Activated CD4-positive, alpha-beta memory T cell treated with anti-CD3 and anti-CD28 coated beads, Interleukin-2, amount 10 ng/mL, durations not matched to agents 7 days and 5 days (primary cell): ENCODE measurements around the gene KLF16. TPM values are rescaled to one million over a fixed set of nuclear protein-coding genes. Genes with fewer than 3 reads are reported as not detected.
A peak's percentile ranks its signal among the peaks of the same experiment; 100 is the strongest.
"Not testable (repeated sequence)": the region's sequence is repeated elsewhere in the genome, so short reads cannot be mapped to it uniquely, and the experiment has no call there.

Experiments
- CTCF ChIA-PET: fragments of 350-600 bp; sonication (Branson Sonifier 250); formaldehyde crosslinking; loops from one replicate; lab custom pipeline; 2021; ENCODE audit warnings: antibody characterized with exemption, inconsistent platforms; lab: Charles Lee
- POLR2A ChIA-PET: fragments of 350-600 bp; sonication (Branson Sonifier 250); formaldehyde crosslinking; loops from one replicate; lab custom pipeline; 2021; ENCODE audit warnings: antibody characterized with exemption; lab: Charles Lee
- DNase-seq: peaks from one replicate; pipeline ENCODE4 v3.0.0-alpha.2; 2020
- H3K27ac Mint-ChIP-seq: one replicate; pipeline ENCODE4 v1.8.0; 2021; ENCODE audit warnings: mild to moderate bottlenecking, mixed read lengths
- H3K27me3 Mint-ChIP-seq: one replicate; pipeline ENCODE4 v1.8.0; 2021; ENCODE audit warnings: mixed read lengths
- H3K36me3 Mint-ChIP-seq: one replicate; pipeline ENCODE4 v1.8.0; 2021; ENCODE audit warnings: low read depth, mixed read lengths
- H3K4me1 Mint-ChIP-seq: one replicate; pipeline ENCODE4 v1.8.0; 2021; ENCODE audit warnings: mixed read lengths
- H3K4me3 Mint-ChIP-seq: one replicate; pipeline ENCODE4 v1.8.0; 2021; ENCODE audit warnings: mild to moderate bottlenecking, mixed read lengths
- H3K9me3 Mint-ChIP-seq: one replicate; pipeline ENCODE4 v1.8.0; 2021; ENCODE audit warnings: mixed read lengths
- total RNA-seq, 2 experiments: library from RNA; stranded (reverse); gene quantifications; one replicate each; pipeline ENCODE4 v1.2.3, GENCODE V29; 2021

Gene KLF16
- total RNA-seq, 2 experiments from 2014 or later: 24.6 to 25.7 TPM

DNA sequence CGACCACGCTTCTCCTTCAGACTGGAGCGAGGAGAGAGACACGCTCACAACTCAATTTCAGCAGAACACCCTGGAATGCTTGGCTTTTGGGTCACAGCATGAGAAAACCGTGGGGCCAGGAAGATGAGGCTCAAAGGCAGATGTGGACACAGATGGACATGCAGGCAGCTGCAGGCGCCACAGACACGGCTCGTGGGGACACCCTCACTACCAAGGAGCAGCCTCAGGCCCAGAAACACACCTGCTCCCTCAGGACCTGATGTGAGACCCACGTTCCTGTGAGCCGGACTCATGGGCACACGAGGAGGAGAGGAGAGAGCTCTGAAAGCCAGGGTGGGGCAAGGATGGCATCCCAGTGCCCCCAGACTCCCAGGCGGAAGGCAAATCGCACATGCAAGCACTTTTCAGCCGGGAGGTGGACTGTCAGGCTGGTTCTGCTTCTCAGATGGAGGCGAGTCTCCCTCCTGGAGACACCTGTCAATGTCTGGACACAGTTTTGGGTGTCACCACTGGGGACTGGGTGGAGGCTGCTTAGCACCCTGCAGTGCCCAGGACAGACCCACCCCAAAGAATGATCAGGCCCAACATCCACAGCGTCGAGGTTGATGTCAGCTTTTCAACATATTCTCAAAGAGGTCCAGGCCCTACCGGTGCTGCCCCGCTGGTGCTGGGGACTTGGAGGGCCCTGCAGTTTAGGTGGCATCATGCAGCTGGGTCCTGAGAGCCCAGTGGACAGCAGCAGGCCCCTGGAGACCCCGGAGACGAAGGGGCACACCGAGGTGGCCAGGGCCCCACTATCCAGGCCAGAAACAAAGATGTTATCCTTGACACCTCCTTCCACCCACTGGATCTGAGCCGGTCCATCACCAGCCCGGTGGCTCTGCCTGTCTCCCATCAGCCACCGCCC lies 19.7 kb upstream of the KLF16 start:
- Mint-ChIP-seq H3K27ac (peak overlapping the region; percentile 97), H3K9me3 (no peaks in the 10 kb centered on the region), H3K36me3 (peaks cover 37% of the 10 kb centered on the region), H3K4me3 (peak overlapping the region; percentile 98), H3K4me1 (peaks cover 41% of the 10 kb centered on the region), H3K27me3 (no peaks in the 10 kb centered on the region)
- DNase-seq: no peak
- ChIA-PET POLR2A (interaction anchor here (1.0 to 6.6 kb wide), 13 partner anchors 8 to 40 kb away, joined by 3 to 111 read pairs (median 6); partner anchors contain the start of genes ADAT3 and SCAMP4), CTCF (interaction anchor here (1.0 to 2.2 kb wide), 4 partner anchors 14 to 184 kb away, joined by 3 to 9 read pairs (median 4); no protein-coding TSS in a partner anchor)

DNA sequence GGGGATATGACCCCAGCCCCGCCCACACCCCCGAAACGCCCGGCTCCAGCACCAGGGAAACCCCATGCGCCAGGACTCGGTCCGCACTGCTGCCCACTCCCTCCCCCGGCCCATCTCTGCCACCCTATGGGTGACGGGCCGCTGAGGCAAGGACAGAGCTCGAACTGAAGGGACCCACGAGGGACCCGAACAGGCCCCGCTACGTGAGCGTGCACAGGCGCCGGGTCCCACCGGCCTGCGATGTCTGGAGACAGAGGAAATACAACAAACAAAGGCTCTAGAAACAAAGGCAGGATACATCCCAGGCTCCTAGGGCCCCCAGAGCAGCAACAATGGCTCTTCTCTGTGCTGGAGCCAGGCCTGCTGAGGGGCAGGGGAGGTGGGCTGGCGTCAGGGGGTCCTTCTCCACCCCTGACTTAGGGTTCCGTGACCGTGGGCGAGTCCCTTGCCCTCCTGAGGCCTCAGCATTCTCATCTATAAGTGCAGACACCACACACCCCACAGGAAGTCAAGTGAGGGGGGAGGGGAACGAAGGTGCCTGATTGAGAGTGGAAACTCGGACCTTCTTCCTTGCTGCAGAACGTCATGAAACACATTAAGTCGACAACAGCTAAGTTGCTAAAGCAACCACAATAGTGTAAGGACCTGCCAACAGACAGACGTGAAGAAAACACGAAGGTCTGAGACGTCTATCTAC lies 18.9 kb upstream of the KLF16 start:
- Mint-ChIP-seq H3K4me1 (peaks cover 38% of the 10 kb centered on the region), H3K27me3 (no peaks in the 10 kb centered on the region), H3K4me3 (peak overlapping the region; percentile 98), H3K9me3 (no peaks in the 10 kb centered on the region), H3K36me3 (peaks cover 37% of the 10 kb centered on the region), H3K27ac (peak overlapping the region; percentile 97)
- POLR2A ChIA-PET: interaction anchor here (1.0 to 6.6 kb wide), 7 partner anchors 7 to 41 kb away, joined by 3 to 111 read pairs (median 10); no protein-coding TSS in a partner anchor
- DNase-seq: peak; percentile 85
- CTCF ChIA-PET: interaction anchor here (1.0 to 1.5 kb wide), 3 partner anchors 15 to 185 kb away, joined by 3 to 4 read pairs (median 3); no protein-coding TSS in a partner anchor

DNA sequence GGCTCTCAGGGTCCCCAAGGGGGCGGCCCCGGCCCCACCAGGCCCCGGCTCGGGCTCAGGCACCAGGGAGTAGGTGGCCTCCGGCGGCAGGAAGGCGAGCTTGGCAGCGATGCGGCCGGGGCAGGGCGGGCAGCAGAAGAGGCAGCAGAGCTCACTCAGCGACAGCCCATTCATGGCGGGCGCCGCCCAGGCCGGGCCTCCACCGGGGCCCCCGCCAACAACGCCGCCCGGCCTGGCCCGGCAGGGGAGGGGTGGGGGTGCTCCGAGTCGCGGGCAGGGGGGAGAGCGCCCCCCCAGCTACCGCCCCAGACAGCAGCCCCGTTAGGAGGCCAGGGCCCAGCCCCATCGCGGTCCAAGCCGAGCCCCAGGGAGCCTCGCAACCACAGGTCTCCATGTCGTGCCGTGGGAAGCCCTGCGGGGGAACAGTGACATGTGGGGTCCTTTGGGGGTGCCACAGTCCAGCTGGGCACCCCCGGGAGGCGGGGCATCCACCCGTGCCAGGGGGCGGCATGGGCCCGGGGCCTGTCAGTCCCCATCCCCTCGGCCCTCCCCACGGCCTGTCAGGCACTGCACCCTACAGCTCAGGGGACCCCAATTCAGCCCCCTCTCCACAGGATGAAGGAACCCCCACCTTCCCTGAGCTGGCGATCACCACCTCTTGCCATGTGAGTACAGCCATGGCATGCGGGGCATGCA lies 18.2 kb upstream of the KLF16 start:
- not testable (repeated sequence) for DNase-seq, H3K9me3 Mint-ChIP-seq, H3K27me3 Mint-ChIP-seq
- Mint-ChIP-seq H3K36me3 (peaks cover 37% of the 10 kb centered on the region), H3K4me3 (peak overlapping the region; percentile 98), H3K4me1 (peaks cover 36% of the 10 kb centered on the region), H3K27ac (peak overlapping the region; percentile 97)
- ChIA-PET POLR2A (interaction anchor here (1.1 to 5.6 kb wide), 5 partner anchors 12 to 42 kb away, joined by 3 to 111 read pairs (median 10); no protein-coding TSS in a partner anchor), CTCF (interaction anchor here (1.0 kb wide), 1 partner anchor 185 kb away, joined by 3 read pairs; no protein-coding TSS in a partner anchor)

DNA sequence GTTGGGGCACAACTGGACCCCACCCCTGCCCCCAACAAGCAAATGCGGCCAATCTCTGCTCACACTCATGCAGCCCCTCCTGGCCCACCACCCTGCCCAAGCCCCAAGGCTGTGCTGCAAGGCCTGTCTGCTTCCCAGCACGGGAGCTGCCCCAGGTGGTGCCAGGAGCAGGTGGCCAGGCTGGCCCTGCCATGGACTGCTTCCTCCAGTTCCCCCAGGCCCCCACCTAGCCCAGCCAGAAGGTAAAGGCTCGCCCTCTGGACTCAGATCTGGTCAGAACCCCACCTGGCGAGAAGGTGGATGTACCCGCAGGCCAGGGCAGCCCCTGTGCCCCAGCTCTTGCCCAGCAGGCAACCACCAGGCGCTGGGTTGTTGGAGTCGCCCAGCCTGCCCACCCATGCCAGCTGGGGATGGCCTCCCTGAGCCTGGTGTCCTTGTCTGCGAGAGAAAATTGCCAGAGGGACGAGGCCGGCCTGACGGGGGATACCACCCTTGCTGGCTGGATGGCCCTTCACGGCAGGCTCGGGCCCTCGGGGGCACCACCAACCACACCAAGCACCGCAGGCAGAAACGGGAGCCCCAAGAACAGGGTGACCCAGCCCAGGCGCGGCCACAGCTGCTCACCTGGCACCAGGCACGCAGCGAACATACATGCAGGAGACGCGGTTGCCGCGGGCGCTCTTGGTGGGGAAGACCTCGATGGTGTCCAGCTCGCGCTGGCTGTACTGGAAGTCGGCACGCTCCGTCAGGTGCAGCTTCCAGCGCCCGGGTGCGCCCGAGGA lies 17.4 kb upstream of the KLF16 start:
- Mint-ChIP-seq H3K27ac (no peak overlapping the region), H3K4me1 (peaks cover 39% of the 10 kb centered on the region), H3K36me3 (peaks cover 40% of the 10 kb centered on the region), H3K27me3 (no peaks in the 10 kb centered on the region), H3K4me3 (peak overlapping the region; percentile 41), H3K9me3 (no peaks in the 10 kb centered on the region)
- ChIA-PET POLR2A (interaction anchor here (3.0 to 5.6 kb wide), 2 partner anchors 16 to 25 kb away, joined by 10 to 111 read pairs; no protein-coding TSS in a partner anchor), CTCF (no interaction called here)
- DNase-seq: no peak

- peak overlapping the region; percentile 35 for H3K27ac Mint-ChIP-seq
- peaks cover 35% of the 10 kb centered on the region for H3K4me1 Mint-ChIP-seq
- H3K36me3 Mint-ChIP-seq: peaks cover 47% of the 10 kb centered on the region
- H3K4me3 Mint-ChIP-seq, H3K27me3 Mint-ChIP-seq, H3K9me3 Mint-ChIP-seq, CTCF ChIA-PET, DNase-seq, POLR2A ChIA-PET: not testable (repeated sequence)
Measured at GRCh38 chr19:1879982-1880381, 16.6 kb upstream of the KLF16 start.

DNA sequence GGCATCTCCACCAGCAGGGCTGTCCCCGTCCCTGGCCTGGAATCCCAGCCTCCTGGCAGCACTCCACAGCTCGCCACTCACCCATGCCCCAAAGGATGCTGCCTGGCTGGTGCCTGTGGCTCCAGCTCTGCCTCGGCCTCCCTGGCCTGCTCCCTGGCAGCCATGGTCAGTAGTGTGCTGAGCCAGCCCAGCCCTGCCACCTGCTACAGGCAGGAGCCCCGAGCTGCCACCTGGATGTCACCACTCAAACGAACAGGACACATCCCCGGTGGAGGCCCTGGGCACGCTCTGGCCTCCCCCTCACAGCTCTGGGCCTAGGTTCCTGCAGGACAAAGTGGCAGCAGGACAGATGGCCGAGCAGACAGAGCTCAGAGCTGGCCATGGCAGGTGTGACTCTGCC lies 15.2 kb upstream of the KLF16 start:
- H3K4me3 Mint-ChIP-seq, POLR2A ChIA-PET, DNase-seq, H3K27ac Mint-ChIP-seq, CTCF ChIA-PET, H3K9me3 Mint-ChIP-seq, H3K27me3 Mint-ChIP-seq: not testable (repeated sequence)
- peaks cover 48% of the 10 kb centered on the region for H3K36me3 Mint-ChIP-seq
- H3K4me1 Mint-ChIP-seq: peaks cover 43% of the 10 kb centered on the region

- CTCF ChIA-PET: interaction anchor here (0.7 to 3.3 kb wide), 3 partner anchors 12 to 20 kb away, joined by 6 to 39 read pairs (median 18); no protein-coding TSS in a partner anchor
- not testable (repeated sequence) for H3K27me3 Mint-ChIP-seq, H3K4me3 Mint-ChIP-seq, H3K27ac Mint-ChIP-seq, H3K9me3 Mint-ChIP-seq, DNase-seq
- Mint-ChIP-seq H3K36me3 (peaks cover 41% of the 10 kb centered on the region), H3K4me1 (peaks cover 35% of the 10 kb centered on the region)
- POLR2A ChIA-PET: interaction anchor here (1.7 to 4.2 kb wide), 3 partner anchors 8 to 20 kb away, joined by 11 to 47 read pairs (median 12); partner anchors contain the start of gene ABHD17A
Measured at GRCh38 chr19:1877280-1877660, 13.9 kb upstream of the KLF16 start.

DNA sequence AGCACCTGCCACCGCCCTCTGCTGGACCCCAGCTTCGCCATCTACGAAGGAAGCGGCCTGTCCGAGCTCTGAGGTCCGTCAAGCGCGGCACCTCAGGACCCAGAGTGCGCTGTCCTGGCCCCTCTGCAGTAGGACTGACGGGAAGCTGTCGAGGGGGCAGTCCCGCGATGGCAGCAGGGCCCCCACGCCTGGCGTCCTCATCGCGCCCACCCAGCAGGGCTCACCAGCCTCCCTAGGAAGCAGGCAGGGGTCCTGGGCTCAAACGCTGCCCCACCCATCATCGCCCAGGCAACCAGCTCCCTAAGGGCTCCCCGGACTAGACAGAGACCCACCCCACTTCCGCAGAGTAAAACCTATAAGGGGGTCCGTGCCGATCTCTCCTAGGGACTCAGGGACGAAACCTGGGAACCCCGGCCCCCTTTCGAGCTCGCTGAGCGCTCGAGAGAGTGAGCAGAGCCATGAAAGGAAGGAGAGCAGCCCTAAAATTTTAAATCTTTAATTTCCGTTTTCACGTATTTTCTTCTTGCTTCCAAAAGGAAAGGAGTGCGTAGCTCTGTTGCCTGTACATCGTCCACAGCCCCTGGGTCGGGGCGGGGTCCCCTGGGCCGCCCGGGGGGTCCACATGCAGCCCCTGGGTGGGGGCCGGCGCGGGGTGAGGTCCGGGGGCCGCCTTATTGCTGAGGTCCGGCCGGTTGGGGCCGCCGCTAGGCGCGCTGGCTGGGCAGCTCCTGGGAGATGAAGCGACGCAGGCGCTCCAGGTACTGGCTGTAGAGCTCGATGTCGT lies 13.3 kb upstream of the KLF16 start:
- DNase-seq, H3K9me3 Mint-ChIP-seq, H3K27me3 Mint-ChIP-seq: not testable (repeated sequence)
- POLR2A ChIA-PET: interaction anchor here (0.8 to 4.2 kb wide), 9 partner anchors 9 to 218 kb away, joined by 3 to 74 read pairs (median 8); partner anchors contain the start of gene ABHD17A
- peaks cover 37% of the 10 kb centered on the region for H3K36me3 Mint-ChIP-seq
- CTCF ChIA-PET: interaction anchor here (0.6 to 3.3 kb wide), 6 partner anchors 11 to 223 kb away, joined by 3 to 39 read pairs (median 5); no protein-coding TSS in a partner anchor
- peak overlapping the region; percentile 99 for H3K27ac Mint-ChIP-seq
- peaks cover 30% of the 10 kb centered on the region for H3K4me1 Mint-ChIP-seq
- peak overlapping the region; percentile 99 for H3K4me3 Mint-ChIP-seq

- no peaks in the 10 kb centered on the region for H3K27me3 Mint-ChIP-seq
- DNase-seq: peak; percentile 92
- H3K4me3 Mint-ChIP-seq: peak overlapping the region; percentile 99
- CTCF ChIA-PET: interaction anchor here (0.6 to 3.3 kb wide), 6 partner anchors 11 to 222 kb away, joined by 3 to 39 read pairs (median 6); no protein-coding TSS in a partner anchor
- H3K27ac Mint-ChIP-seq: peak overlapping the region; percentile 99
- POLR2A ChIA-PET: interaction anchor here (0.6 to 4.2 kb wide), 20 partner anchors 9 to 276 kb away, joined by 3 to 74 read pairs (median 4); partner anchors contain the start of genes ABHD17A and AP3D1
- peaks cover 35% of the 10 kb centered on the region for H3K36me3 Mint-ChIP-seq
- H3K9me3 Mint-ChIP-seq: no peaks in the 10 kb centered on the region
- H3K4me1 Mint-ChIP-seq: peaks cover 28% of the 10 kb centered on the region
Measured at GRCh38 chr19:1875646-1876495, 12.5 kb upstream of the KLF16 start.

DNA sequence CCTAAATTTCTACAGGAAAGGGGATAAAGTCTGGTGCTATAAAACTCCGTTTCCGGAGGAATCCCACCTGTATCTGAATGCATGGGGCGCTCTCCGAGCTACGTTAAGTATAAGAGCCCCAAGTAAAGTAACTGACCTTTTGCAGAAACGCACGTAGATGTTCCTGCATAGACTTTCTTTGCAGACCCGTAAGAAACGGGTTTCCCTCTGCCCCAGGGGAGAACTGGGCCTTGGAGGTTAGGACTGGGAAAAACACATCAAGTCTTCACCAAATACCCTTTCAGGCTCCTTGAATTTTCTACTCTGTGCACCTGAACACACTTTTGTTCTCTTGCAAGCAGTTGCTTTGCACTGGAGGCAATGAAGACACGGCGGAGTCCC lies 11.9 kb upstream of the KLF16 start:
- Mint-ChIP-seq H3K4me3 (peak overlapping the region; percentile 99), H3K36me3 (peaks cover 39% of the 10 kb centered on the region), H3K27ac (peak overlapping the region; percentile 99), H3K4me1 (peaks cover 28% of the 10 kb centered on the region)
- H3K9me3 Mint-ChIP-seq, DNase-seq, H3K27me3 Mint-ChIP-seq: not testable (repeated sequence)
- POLR2A ChIA-PET: interaction anchor here (0.6 to 4.2 kb wide), 15 partner anchors 9 to 276 kb away, joined by 3 to 74 read pairs (median 7); partner anchors contain the start of genes ABHD17A and AP3D1
- CTCF ChIA-PET: interaction anchor here (1.4 to 3.3 kb wide), 3 partner anchors 10 to 22 kb away, joined by 3 to 39 read pairs (median 7); no protein-coding TSS in a partner anchor
